ENCODE measurements around the gene NCKAP5L.
A peak's percentile ranks its signal among the peaks of the same experiment; 100 is the strongest.

Gene NCKAP5L

GRCh38 chr12:49853671-49854070 lies 25.5 kb upstream of the NCKAP5L start:
- TF ChIP-seq CTCF (IDR thresholded peaks at IDR 0.05; ENCODE audit: low read depth, low read length) (no peak), POLR2A (IDR thresholded peaks at IDR 0.05; ENCODE audit: extremely low read depth, insufficient read length) (no peak), MYC (IDR thresholded peaks at IDR 0.05; ENCODE audit: low read depth, low read length) (no peak)
- TF ChIP-seq, protein P1, sequence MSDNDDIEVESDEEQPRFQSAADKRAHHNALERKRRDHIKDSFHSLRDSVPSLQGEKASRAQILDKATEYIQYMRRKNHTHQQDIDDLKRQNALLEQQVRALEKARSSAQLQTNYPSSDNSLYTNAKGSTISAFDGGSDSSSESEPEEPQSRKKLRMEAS (IDR thresholded peaks at IDR 0.05; ENCODE audit: low read depth, low read length): no peak
- no peak overlapping the region for H3K4me3 ChIP-seq (ENCODE audit: low read depth, low read length)
- DNase-seq (ENCODE audit: low read depth): no peak

GRCh38 chr12:49847161-49847560 lies 18.9 kb upstream of the NCKAP5L start:
- TF ChIP-seq CTCF (IDR thresholded peaks at IDR 0.05; ENCODE audit: low read depth, low read length) (no peak), POLR2A (IDR thresholded peaks at IDR 0.05; ENCODE audit: extremely low read depth, insufficient read length) (no peak), MYC (IDR thresholded peaks at IDR 0.05; ENCODE audit: low read depth, low read length) (no peak)
- TF ChIP-seq, protein P1 (IDR thresholded peaks at IDR 0.05; ENCODE audit: low read depth, low read length): no peak
- H3K4me3 ChIP-seq (ENCODE audit: low read depth, low read length): no peak overlapping the region
- DNase-seq (ENCODE audit: low read depth): peak; percentile 46

GRCh38 chr12:49846032-49846431 lies 17.8 kb upstream of the NCKAP5L start:
- TF ChIP-seq, protein P1 (IDR thresholded peaks at IDR 0.05; ENCODE audit: low read depth, low read length): no peak
- no peak for TF ChIP-seq MYC (IDR thresholded peaks at IDR 0.05; ENCODE audit: low read depth, low read length)
- TF ChIP-seq CTCF (IDR thresholded peaks at IDR 0.05; ENCODE audit: low read depth, low read length): no peak
- TF ChIP-seq POLR2A (IDR thresholded peaks at IDR 0.05; ENCODE audit: extremely low read depth, insufficient read length): no peak
- no peak for DNase-seq (ENCODE audit: low read depth)
- H3K4me3 ChIP-seq (ENCODE audit: low read depth, low read length): no peak overlapping the region

GRCh38 chr12:49843876-49844437 lies 15.7 kb upstream of the NCKAP5L start:
- DNase-seq (ENCODE audit: low read depth): peak; percentile 44
- H3K4me3 ChIP-seq (ENCODE audit: low read depth, low read length): no peak overlapping the region
- TF ChIP-seq POLR2A (IDR thresholded peaks at IDR 0.05; ENCODE audit: extremely low read depth, insufficient read length) (no peak), MYC (IDR thresholded peaks at IDR 0.05; ENCODE audit: low read depth, low read length) (no peak), CTCF (IDR thresholded peaks at IDR 0.05; ENCODE audit: low read depth, low read length) (no peak)
- TF ChIP-seq, protein P1 (IDR thresholded peaks at IDR 0.05; ENCODE audit: low read depth, low read length): no peak

GRCh38 chr12:49843411-49843810 lies 15.2 kb upstream of the NCKAP5L start:
- peak overlapping the region; percentile 65 for H3K4me3 ChIP-seq (ENCODE audit: low read depth, low read length)
- TF ChIP-seq, protein P1 (IDR thresholded peaks at IDR 0.05; ENCODE audit: low read depth, low read length): no peak
- no peak for TF ChIP-seq MYC (IDR thresholded peaks at IDR 0.05; ENCODE audit: low read depth, low read length)
- no peak for TF ChIP-seq POLR2A (IDR thresholded peaks at IDR 0.05; ENCODE audit: extremely low read depth, insufficient read length)
- no peak for TF ChIP-seq CTCF (IDR thresholded peaks at IDR 0.05; ENCODE audit: low read depth, low read length)
- DNase-seq (ENCODE audit: low read depth): peak; percentile 32

Measured in NB4 (cell line).